Putamen (tissue), 1 donor: ENCODE measurements around the gene DPP10.
"Not testable (repeated sequence)": the region's sequence is repeated elsewhere in the genome, so short reads cannot be mapped to it uniquely, and the experiment has no call there.

Experiments
- DNase-seq: peaks from one replicate; pipeline ENCODE4 v3.0.0-alpha.2; 2016; ENCODE audit warnings: low spot score

Gene DPP10

DNA sequence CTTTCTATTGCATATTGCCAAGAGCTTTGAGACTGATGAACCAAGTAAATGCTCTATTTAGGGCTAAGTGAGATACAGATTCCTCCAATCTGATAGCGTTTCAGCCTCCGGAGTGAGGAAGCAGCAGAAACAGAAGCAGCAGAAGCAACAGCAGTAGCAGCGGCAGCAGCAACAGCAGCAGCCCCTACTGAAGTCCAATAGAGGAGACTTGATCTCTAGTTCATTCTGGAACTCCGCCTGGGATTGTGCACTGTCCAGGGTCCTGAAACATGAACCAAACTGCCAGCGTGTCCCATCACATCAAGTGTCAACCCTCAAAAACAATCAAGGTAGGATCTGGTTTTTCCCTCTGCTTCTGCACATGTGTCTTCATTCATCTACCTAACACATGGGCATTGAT is at the start of gene DPP10:
Gene DPP10 (plus strand): TSS at position 132 of the 400 bp plus-strand sequence.
- DNase-seq: no peak

GRCh38 chr2:114400890-114401289 is 41.6 kb upstream of the DPP10 start:
- DNase-seq: no peak

DNA sequence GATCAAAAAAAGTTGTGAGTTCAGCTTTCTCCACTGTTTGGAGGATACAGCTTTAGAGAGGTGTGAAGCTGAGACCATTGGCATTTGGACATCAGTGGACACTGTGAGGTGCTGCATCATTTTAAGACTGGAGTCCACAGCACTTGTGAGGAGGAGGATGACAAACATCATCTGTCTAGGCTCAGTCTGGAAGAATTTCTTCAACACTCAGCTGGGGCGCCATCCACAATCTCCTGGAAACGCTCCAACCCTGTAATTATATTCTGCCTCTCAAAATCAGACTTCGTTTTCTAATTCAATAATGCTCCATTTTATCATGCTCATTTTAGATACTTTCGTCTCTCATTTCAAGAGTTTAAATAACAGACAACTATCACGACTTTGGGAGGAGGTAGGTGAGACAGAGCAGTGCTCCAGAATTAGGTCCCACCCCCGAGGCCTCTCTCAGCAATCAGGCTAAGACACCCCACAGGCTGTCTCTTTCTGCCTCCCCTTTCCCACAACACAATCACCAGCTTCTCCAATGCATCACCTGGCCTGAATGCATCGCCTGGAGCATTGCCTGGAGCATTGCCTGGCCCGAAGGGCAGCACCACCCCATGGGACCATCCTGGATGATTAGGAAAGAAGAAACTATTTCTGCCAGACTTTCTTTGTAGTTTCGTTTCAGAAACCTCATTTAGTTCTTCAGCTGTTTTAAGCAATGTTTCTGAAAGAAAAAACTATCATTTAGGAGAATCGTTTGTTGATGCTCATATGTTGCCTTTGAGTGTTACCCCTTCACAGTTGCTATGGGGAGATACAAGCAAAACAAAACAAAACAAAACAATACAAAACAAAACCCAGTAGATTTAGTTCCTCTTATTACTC is 37.0 kb upstream of the DPP10 start:
- DNase-seq: peak; percentile 10

GRCh38 chr2:114406347-114406746 is 36.1 kb upstream of the DPP10 start:
- no peak for DNase-seq

DNA sequence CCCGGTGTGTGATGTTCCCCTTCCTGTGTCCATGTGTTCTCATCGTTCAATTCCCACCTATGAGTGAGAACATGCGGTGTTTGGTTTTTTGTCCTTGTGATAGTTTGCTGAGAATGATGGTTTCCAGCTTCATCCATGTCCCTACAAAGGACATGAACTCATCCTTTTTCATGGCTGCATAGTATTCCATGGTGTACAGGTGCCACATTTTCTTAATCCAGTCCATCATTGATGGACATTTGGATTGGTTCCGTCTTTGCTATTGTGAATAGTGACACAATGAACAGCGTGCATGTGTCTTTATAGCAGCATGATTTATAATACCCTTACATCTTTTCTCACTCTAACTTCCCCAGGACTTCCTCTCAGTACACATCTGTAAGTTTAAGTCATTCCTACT is 35.1 kb upstream of the DPP10 start:
- not testable (repeated sequence) for DNase-seq

- DNase-seq: no peak
These were observed 20.7 kb upstream of the DPP10 start for GRCh38 chr2:114421781-114422180.

- DNase-seq: no peak
These were observed 17.7 kb upstream of the DPP10 start for GRCh38 chr2:114424699-114425098.

GRCh38 chr2:114426756-114427155 is 15.7 kb upstream of the DPP10 start:
- no peak for DNase-seq

DNA sequence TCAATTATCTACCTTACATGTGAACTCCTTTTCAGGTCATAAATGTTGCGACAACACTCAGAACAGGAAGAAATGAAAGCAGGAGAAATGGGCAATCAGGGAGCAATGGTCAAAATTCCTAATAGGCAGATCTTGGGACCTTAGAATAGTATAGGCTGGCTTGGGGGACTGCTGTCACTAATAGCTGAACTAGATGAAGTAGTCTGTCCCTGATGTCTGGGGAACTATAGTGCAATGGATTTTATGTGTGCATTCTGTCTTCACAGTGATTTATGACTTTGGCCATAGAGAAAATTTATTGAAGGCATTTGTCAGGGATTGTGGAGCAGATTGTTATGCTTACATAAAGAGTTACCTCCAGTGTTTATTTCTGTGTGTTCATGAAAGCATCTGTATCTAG is 6.1 kb upstream of the DPP10 start:
- no peak for DNase-seq

- no peak for DNase-seq
These were observed 4.1 kb downstream of the DPP10 start for GRCh38 chr2:114446571-114446970.

DNA sequence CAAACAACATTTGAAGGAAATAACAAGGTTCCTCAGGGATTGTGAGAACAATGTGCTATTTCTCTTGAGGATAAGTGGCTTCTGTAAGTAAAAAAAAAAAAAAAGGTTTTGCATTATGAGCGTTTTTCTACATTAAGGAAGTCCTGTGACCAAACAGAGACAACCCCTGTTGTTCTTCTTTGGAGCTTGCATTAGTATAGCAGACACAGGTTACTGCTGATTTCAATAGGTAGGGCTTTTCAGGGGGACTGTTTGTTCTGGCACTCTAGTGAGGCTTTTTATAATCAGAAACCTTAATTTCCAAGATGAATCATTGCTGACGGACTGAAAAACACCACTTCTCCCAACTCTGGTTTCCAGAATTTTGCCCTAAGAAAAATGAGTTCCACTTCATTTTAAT is 8.2 kb downstream of the DPP10 start:
- DNase-seq: no peak

DNA sequence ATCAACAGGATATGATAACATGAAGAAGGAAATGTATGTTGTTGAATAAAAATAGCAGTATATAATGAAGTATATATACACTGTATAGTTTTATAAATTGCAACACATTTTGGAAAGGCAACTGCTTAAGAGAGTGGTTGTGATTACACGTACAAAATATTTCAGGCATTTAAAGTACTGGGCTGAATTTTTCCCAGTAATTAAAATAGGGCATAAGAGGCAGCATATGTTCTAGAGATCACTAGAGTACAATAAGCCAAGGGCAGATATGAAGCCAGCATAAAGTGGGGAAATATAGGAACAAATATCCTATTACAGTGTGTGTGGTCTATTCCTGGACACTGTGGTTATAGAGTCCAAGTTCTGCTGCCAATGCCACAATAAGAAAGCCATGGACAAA is 14.1 kb downstream of the DPP10 start:
- no peak for DNase-seq

DNA sequence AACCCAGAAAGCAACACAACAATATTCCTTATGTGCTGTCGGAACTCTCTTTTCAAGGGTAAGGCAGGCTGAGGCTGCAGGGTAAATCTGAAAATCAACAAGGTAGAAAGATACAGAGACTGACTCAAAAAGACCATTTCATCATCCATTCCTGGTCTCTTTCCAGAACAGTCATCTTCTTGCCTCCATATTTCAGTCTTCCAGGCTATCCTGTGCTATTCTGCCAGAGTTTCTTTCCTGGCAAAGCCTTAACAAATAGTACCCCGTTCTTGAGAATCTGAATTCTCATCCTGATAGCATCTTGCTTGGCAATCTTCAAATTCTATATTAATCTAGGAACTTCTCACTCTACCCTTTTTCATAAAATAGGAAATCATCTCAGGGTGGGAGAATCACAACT is 15.5 kb downstream of the DPP10 start:
- no peak for DNase-seq

GRCh38 chr2:114461116-114461515 is 18.7 kb downstream of the DPP10 start:
- DNase-seq: peak; percentile 20

DNA sequence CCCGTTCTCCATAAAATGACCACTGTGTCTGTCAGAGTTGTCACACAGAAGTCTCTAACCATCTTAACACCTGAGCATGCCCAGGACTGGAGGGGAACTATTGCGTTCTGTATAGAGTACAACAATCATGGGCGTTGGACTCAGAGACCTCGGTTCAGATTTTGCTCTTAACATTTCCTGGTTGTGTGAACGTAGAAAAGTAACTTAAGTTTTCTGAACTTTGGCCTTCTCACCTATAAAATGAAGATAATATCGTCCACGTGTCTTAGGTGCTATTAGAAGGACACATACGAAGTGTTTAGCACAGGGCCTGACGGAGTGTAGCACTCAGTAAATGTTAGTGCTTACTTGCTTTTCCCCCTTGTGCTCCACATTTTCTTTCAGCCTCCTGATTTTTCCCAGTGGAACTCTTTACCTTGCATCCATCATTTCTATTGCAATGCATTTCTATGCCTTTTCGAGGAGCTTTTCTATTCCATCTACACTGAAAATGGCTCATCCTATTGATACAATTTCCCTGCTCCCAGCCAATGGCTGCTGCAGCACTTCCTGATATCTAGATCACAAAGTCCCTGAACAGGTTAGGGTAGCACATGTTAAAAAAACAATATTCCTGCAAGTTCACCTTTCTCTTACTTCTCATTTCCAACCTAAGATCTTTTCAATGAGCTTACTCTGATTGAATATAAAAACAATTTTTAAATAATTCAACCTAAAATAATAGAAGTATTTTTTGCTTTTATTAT is 22.7 kb downstream of the DPP10 start:
- DNase-seq: no peak

- no peak for DNase-seq
These were observed 25.9 kb downstream of the DPP10 start for GRCh38 chr2:114468343-114468742.

DNA sequence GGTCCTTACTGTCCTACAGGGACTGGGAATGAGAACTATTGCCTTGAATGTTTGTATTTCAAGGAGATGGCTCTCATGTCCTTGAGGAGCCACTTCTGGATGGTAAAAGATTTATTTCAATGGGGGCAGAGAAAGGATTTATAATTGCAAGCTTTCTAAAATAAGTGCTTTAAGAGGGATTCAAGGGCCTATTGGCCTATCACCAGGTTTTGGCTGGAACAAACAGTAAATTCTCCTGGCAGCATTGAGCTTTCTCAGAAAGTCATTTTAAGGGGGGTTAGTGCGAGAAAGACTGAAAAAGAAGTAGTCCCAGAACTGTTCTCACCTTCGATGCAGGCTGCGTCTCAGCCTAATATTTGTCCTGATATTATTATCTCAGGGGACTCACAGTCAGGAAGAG is 29.8 kb downstream of the DPP10 start:
- DNase-seq: no peak

GRCh38 chr2:114472726-114473125 is 30.3 kb downstream of the DPP10 start:
- DNase-seq: no peak

DNA sequence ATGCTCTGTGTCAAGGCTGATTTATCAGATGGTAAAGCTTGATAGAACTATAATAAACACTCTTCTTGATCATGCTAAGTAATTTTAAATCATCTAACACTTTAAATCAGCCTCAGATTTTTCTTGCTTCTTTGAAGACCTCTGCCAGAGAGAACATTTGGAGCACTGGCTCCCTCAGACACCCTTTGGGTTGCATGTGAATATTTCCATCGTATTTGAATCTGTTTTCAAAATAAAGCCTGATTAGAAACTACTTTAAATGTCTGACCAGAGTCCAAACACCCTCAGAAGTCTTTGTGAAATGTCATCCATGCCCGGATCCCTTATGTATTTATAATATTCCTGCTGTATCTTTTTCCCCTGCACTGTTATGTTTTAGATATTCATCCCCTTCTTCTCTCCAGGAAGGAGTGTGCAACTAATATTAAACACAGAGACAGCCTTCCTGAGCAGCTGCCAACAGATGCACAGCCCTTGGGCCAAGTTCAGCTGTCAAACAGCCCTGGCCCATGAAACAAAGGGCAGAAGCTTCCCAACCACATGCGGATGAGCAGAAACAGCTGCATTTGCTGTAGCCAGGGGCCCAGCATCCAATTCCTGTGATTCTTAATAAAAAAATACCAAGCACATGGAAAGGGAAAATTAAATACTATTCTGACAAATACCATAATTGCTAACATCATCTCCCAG is 46.5 kb downstream of the DPP10 start:
- no peak for DNase-seq

- no peak for DNase-seq
These were observed 52.6 kb downstream of the DPP10 start for GRCh38 chr2:114495046-114495445.

DNA sequence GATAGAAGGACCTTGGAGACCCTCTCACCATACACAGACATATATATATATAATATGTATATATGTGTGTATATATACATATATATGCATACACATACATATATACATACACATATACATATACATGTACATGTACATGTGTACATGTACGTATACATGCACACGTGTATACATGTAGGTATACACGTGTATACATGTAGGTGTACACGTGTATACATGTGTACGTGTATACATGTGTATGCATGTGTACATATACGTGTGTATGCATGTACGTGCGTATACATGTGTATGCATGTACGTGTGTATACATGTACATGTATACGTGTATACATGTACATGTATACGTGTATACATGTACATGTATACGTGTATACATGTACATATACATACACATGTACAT is 54.5 kb downstream of the DPP10 start:
- DNase-seq: no peak

- DNase-seq: no peak
These were observed 56.7 kb downstream of the DPP10 start for GRCh38 chr2:114499101-114499500.

GRCh38 chr2:114507744-114508143 is 65.3 kb downstream of the DPP10 start:
- no peak for DNase-seq
